Measurements from ENCODE around the gene KRT25.
"Not testable (repeated sequence)": the region's sequence is repeated elsewhere in the genome, so short reads cannot be mapped to it uniquely, and the experiment has no call there.

KRT25 gene

GRCh38 chr17:40753804-40754203 lies 1.3 kb downstream of the KRT25 start:
- DNase-seq (ENCODE audit: low read depth in 2 of 2): no peak

GRCh38 chr17:40751065-40751464 lies 4.1 kb downstream of the KRT25 start:
- no peak for DNase-seq (ENCODE audit: low read depth in 2 of 2)

GRCh38 chr17:40750391-40750790 lies 4.7 kb downstream of the KRT25 start:
- no peak for DNase-seq (ENCODE audit: low read depth in 2 of 2)

- not testable (repeated sequence) for DNase-seq (ENCODE audit: low read depth in 2 of 2)
Measured at GRCh38 chr17:40748666-40749065, 6.5 kb downstream of the KRT25 start.

- DNase-seq (ENCODE audit: low read depth in 2 of 2): no peak
Measured at GRCh38 chr17:40738553-40738952, 16.6 kb downstream of the KRT25 start.

GRCh38 chr17:40735016-40735415 lies 20.1 kb downstream of the KRT25 start:
- no peak for DNase-seq (ENCODE audit: low read depth in 2 of 2)

- DNase-seq (ENCODE audit: low read depth in 2 of 2): no peak
Measured at GRCh38 chr17:40734018-40734417, 21.1 kb downstream of the KRT25 start.

- DNase-seq (ENCODE audit: low read depth in 2 of 2): no peak
Measured at GRCh38 chr17:40730970-40731369, 24.2 kb downstream of the KRT25 start.

GRCh38 chr17:40727447-40728231 lies 27.5 kb downstream of the KRT25 start:
- no peak for DNase-seq (ENCODE audit: low read depth in 2 of 2)

- DNase-seq (ENCODE audit: low read depth in 2 of 2): no peak
Measured at GRCh38 chr17:40726919-40727318, 28.2 kb downstream of the KRT25 start.

- DNase-seq (ENCODE audit: low read depth in 2 of 2): no peak
Measured at GRCh38 chr17:40724656-40725055, 30.5 kb downstream of the KRT25 start.

GRCh38 chr17:40722241-40722640 lies 32.9 kb downstream of the KRT25 start:
- DNase-seq (ENCODE audit: low read depth in 2 of 2): no peak

- DNase-seq (ENCODE audit: low read depth in 2 of 2): no peak
Measured at GRCh38 chr17:40720899-40721298, 34.2 kb downstream of the KRT25 start.

GRCh38 chr17:40718930-40719329 lies 36.2 kb downstream of the KRT25 start:
- no peak for DNase-seq (ENCODE audit: low read depth in 2 of 2)

GRCh38 chr17:40717776-40718175 lies 37.4 kb downstream of the KRT25 start:
- no peak for DNase-seq (ENCODE audit: low read depth in 2 of 2)

- DNase-seq (ENCODE audit: low read depth in 2 of 2): no peak
Measured at GRCh38 chr17:40714473-40714872, 40.7 kb downstream of the KRT25 start.

- no peak for DNase-seq (ENCODE audit: low read depth in 2 of 2)
Measured at GRCh38 chr17:40707745-40708144, 47.4 kb downstream of the KRT25 start.

GRCh38 chr17:40705584-40705983 lies 49.5 kb downstream of the KRT25 start:
- no peak for DNase-seq (ENCODE audit: low read depth in 2 of 2)

- no peak for DNase-seq (ENCODE audit: low read depth in 2 of 2)
Measured at GRCh38 chr17:40703652-40704051, 51.5 kb downstream of the KRT25 start, which contains the start of gene KRT24. TSS of gene KRT24 (minus strand) at chr17:40703752. CDS start at chr17:40703693, 59 bp downstream.

- DNase-seq (ENCODE audit: low read depth in 2 of 2): no peak
Measured at GRCh38 chr17:40702271-40702670, 52.9 kb downstream of the KRT25 start.

GRCh38 chr17:40699853-40700252 lies 55.3 kb downstream of the KRT25 start:
- DNase-seq (ENCODE audit: low read depth in 2 of 2): no peak

- no peak for DNase-seq (ENCODE audit: low read depth in 2 of 2)
Measured at GRCh38 chr17:40699371-40699770, 55.8 kb downstream of the KRT25 start.
